ENCODE results near the gene BBOX1.

DNA sequence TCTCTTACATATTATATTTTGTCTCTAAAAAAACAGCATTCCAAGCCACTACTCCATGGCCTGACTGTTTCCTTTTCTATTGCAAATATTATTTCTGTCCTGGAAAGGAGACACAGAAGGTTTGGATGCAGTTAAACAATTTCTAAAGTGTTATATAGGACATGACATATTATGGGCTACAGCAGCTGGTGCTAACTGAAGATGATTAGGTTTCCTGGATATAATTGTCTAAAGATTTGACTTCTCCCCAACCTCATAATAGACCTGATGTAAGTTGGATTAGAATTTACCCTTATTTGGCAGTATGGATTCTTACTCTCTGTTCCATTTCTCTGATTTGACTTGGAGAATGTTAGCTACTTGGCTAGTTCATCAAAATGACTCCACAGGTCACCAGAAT lies 90.2 kb downstream of the BBOX1 start:
- no peak for TF ChIP-seq EZH2 (IDR thresholded peaks at IDR 0.05; ENCODE audit: low read length, missing control alignments)
- TF ChIP-seq, protein P1, sequence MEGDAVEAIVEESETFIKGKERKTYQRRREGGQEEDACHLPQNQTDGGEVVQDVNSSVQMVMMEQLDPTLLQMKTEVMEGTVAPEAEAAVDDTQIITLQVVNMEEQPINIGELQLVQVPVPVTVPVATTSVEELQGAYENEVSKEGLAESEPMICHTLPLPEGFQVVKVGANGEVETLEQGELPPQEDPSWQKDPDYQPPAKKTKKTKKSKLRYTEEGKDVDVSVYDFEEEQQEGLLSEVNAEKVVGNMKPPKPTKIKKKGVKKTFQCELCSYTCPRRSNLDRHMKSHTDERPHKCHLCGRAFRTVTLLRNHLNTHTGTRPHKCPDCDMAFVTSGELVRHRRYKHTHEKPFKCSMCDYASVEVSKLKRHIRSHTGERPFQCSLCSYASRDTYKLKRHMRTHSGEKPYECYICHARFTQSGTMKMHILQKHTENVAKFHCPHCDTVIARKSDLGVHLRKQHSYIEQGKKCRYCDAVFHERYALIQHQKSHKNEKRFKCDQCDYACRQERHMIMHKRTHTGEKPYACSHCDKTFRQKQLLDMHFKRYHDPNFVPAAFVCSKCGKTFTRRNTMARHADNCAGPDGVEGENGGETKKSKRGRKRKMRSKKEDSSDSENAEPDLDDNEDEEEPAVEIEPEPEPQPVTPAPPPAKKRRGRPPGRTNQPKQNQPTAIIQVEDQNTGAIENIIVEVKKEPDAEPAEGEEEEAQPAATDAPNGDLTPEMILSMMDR (conservative IDR thresholded peaks at IDR 0.05 in 1 of 2, IDR thresholded peaks at IDR 0.05 in 1 of 2; ENCODE audit: low read depth in 1 of 2, low read length in 2 of 2) = no peak
